ENCODE data around the gene FBXO47.

FBXO47 gene

GRCh38 chr17:38907930-38908675, 59.1 kb downstream of the FBXO47 start:
- Histone ChIP-seq H3K27me3 (ENCODE audit: control insufficient read depth, low read length) (no peaks in the 10 kb centered on the region), H4K20me1 (ENCODE audit: control insufficient read depth, insufficient read depth, low read depth, low read length) (no peaks in the 10 kb centered on the region)

GRCh38 chr17:38906460-38907228, 60.6 kb downstream of the FBXO47 start:
- H4K20me1 ChIP-seq (ENCODE audit: control insufficient read depth, insufficient read depth, low read depth, low read length) = no peaks in the 10 kb centered on the region
- peak overlapping the region; percentile 53 for H3K4me3 ChIP-seq (ENCODE audit: low read length)
- TF ChIP-seq CTCF (IDR thresholded peaks at IDR 0.05; ENCODE audit: low read depth, low read length, poor library complexity, severe bottlenecking) (no peak), EZH2phosphoT487 (IDR thresholded peaks at IDR 0.05; ENCODE audit: borderline replicate concordance, low read length) (no peak)
- no peaks in the 10 kb centered on the region for H3K27me3 ChIP-seq (ENCODE audit: control insufficient read depth, low read length)
- H3K36me3 ChIP-seq (ENCODE audit: control insufficient read depth, low read length) = peaks cover 40% of the 10 kb centered on the region
- H3K4me2 ChIP-seq (ENCODE audit: low read length) = peak overlapping the region; percentile 57
- peak overlapping the region; percentile 71 for H3K27ac ChIP-seq (ENCODE audit: low read depth, low read length)
- peaks cover 18% of the 10 kb centered on the region for H3F3A ChIP-seq (ENCODE audit: control insufficient read depth, insufficient read depth)
- peaks cover 51% of the 10 kb centered on the region for H3K4me1 ChIP-seq (ENCODE audit: control insufficient read depth, low read length)
- H3K9me3 ChIP-seq (ENCODE audit: control insufficient read depth, insufficient read depth, low read length) = no peaks in the 10 kb centered on the region
- peaks cover 29% of the 10 kb centered on the region for H3K79me2 ChIP-seq (ENCODE audit: control insufficient read depth, low read length)
- no peaks in the 10 kb centered on the region for H3K9me2 ChIP-seq (replicated peaks; ENCODE audit: control insufficient read depth, low read length)

More at GRCh38 chr17:38907930-38908675, 59.1 kb downstream of the FBXO47 start:
- H3K27ac ChIP-seq (ENCODE audit: low read depth, low read length) = peak overlapping the region; percentile 31; the same call in 1 of the 2 replicates
- H3K36me3 ChIP-seq (ENCODE audit: control insufficient read depth, low read length) = peaks cover 48% of the 10 kb centered on the region
- TF ChIP-seq EZH2phosphoT487 (IDR thresholded peaks at IDR 0.05; ENCODE audit: borderline replicate concordance, low read length) = no peak
- peak; percentile 22 for TF ChIP-seq CTCF (IDR thresholded peaks at IDR 0.05; ENCODE audit: low read depth, low read length, poor library complexity, severe bottlenecking)
- H3K4me3 ChIP-seq (ENCODE audit: low read length) = 0 out of 2 replicates have a peak overlapping the region, but pooled peaks have one; percentile 11
- no peaks in the 10 kb centered on the region for H3K9me3 ChIP-seq (ENCODE audit: control insufficient read depth, insufficient read depth, low read length)
- no peaks in the 10 kb centered on the region for H3K9me2 ChIP-seq (replicated peaks; ENCODE audit: control insufficient read depth, low read length)
- H3K4me1 ChIP-seq (ENCODE audit: control insufficient read depth, low read length) = peaks cover 45% of the 10 kb centered on the region
- peaks cover 18% of the 10 kb centered on the region for H3F3A ChIP-seq (ENCODE audit: control insufficient read depth, insufficient read depth)
- H3K79me2 ChIP-seq (ENCODE audit: control insufficient read depth, low read length) = peaks cover 29% of the 10 kb centered on the region
- H3K4me2 ChIP-seq (ENCODE audit: low read length) = peak overlapping the region; percentile 57

GRCh38 chr17:38905375-38905774, 61.8 kb downstream of the FBXO47 start:
- TF ChIP-seq CTCF (IDR thresholded peaks at IDR 0.05; ENCODE audit: low read depth, low read length, poor library complexity, severe bottlenecking) = no peak
- no peak for TF ChIP-seq EZH2phosphoT487 (IDR thresholded peaks at IDR 0.05; ENCODE audit: borderline replicate concordance, low read length)
- peaks cover 18% of the 10 kb centered on the region for H3F3A ChIP-seq (ENCODE audit: control insufficient read depth, insufficient read depth)
- H3K27ac ChIP-seq (ENCODE audit: low read depth, low read length) = peak overlapping the region; percentile 71
- H3K79me2 ChIP-seq (ENCODE audit: control insufficient read depth, low read length) = peaks cover 29% of the 10 kb centered on the region
- peak overlapping the region; percentile 57 for H3K4me2 ChIP-seq (ENCODE audit: low read length)
- peaks cover 63% of the 10 kb centered on the region for H3K4me1 ChIP-seq (ENCODE audit: control insufficient read depth, low read length)
- no peaks in the 10 kb centered on the region for H3K9me3 ChIP-seq (ENCODE audit: control insufficient read depth, insufficient read depth, low read length)
- peaks cover 48% of the 10 kb centered on the region for H3K36me3 ChIP-seq (ENCODE audit: control insufficient read depth, low read length)
- peak overlapping the region; percentile 53 for H3K4me3 ChIP-seq (ENCODE audit: low read length)
- no peaks in the 10 kb centered on the region for H4K20me1 ChIP-seq (ENCODE audit: control insufficient read depth, insufficient read depth, low read depth, low read length)
- no peaks in the 10 kb centered on the region for H3K27me3 ChIP-seq (ENCODE audit: control insufficient read depth, low read length)
- H3K9me2 ChIP-seq (replicated peaks; ENCODE audit: control insufficient read depth, low read length) = no peaks in the 10 kb centered on the region
